ENCODE measurements around the gene KLK6. TPM values are rescaled to one million over a fixed set of nuclear protein-coding genes. Genes with fewer than 3 reads are reported as not detected.

KLK6 gene
- total RNA-seq, 2 experiments from 2014 or later, result not detected

DNA sequence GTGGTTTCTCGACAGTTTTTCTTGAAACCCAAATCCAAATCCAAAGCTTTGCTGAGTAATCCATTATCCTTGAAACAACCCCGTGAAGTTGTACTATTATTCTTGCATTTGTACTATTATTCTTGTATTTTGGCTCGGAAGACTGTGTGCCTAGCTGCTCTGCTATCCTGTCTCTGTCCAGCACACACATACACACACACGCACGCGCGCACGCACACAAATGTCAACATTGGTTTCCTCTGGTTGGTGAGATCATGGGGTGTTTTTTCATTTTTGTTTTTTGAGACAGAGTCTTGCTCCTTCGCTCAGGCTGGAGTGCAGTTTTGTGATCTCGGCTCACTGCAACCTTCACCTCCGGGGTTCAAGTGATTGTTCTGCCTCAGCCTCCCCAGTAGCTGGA, 43.2 kb downstream of the KLK6 start:
- Mint-ChIP-seq H3K4me1 (peaks cover 14% of the 10 kb centered on the region), H3K4me3 (no peak overlapping the region), H3K9me3 (ENCODE audit: low read depth) (no peaks in the 10 kb centered on the region), H3K27ac (no peak overlapping the region), H3K36me3 (no peaks in the 10 kb centered on the region), H3K27me3 (peaks cover 33% of the 10 kb centered on the region)
- CTCF ChIA-PET, result interaction anchor here (1.1 to 1.8 kb wide), 2 partner anchors 8 to 91 kb away, joined by 4 to 7 read pairs; no protein-coding TSS in a partner anchor
- DNase-seq (no peak), ATAC-seq (no peak)

GRCh38 chr19:50925734-50926133, 43.7 kb downstream of the KLK6 start:
- Mint-ChIP-seq H3K27ac (no peak overlapping the region), H3K36me3 (no peaks in the 10 kb centered on the region), H3K4me1 (peaks cover 14% of the 10 kb centered on the region), H3K9me3 (ENCODE audit: low read depth) (no peaks in the 10 kb centered on the region), H3K27me3 (peaks cover 30% of the 10 kb centered on the region), H3K4me3 (no peak overlapping the region)
- ATAC-seq (no peak), DNase-seq (no peak)
- CTCF ChIA-PET, result interaction anchor here (1.1 to 1.8 kb wide), 2 partner anchors 9 to 91 kb away, joined by 4 to 7 read pairs; no protein-coding TSS in a partner anchor

DNA sequence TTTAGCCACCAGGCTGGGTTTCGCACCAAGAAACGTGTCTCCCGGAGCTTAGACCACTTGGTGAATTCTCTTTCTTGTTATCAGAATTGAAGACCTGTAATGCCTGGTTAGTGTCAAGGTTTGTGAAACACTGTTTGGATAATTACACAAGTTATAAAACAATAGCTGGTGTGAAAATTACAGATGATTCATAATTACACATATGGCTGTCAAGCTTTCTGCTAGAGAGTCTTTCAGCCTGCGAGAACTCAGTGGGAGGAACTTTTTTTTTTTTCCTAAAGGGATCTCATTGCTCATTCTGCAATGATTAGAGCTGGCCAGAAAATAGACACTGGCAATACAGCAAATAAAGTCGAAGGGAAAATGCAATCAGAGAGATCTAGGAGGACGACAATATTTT, 44.8 kb downstream of the KLK6 start:
- CTCF ChIA-PET, result interaction anchor here (1.1 kb wide), 1 partner anchor 368 kb away, joined by 3 read pairs; no protein-coding TSS in a partner anchor
- DNase-seq (no peak), ATAC-seq (no peak)
- Mint-ChIP-seq H3K27me3 (peaks cover 31% of the 10 kb centered on the region), H3K4me1 (peaks cover 12% of the 10 kb centered on the region), H3K9me3 (ENCODE audit: low read depth) (no peaks in the 10 kb centered on the region), H3K27ac (no peak overlapping the region), H3K36me3 (no peaks in the 10 kb centered on the region), H3K4me3 (no peak overlapping the region)

GRCh38 chr19:50922317-50922853, 47.0 kb downstream of the KLK6 start:
- H3K27me3 Mint-ChIP-seq, result peaks cover 33% of the 10 kb centered on the region
- no peaks in the 10 kb centered on the region for H3K9me3 Mint-ChIP-seq (ENCODE audit: low read depth)
- no peak overlapping the region for H3K27ac Mint-ChIP-seq
- peaks cover 12% of the 10 kb centered on the region for H3K4me1 Mint-ChIP-seq
- H3K36me3 Mint-ChIP-seq, result no peaks in the 10 kb centered on the region
- H3K4me3 Mint-ChIP-seq, result no peak overlapping the region
- DNase-seq, result peak; percentile 86
- peak; percentile 100 for ATAC-seq
- CTCF ChIA-PET, result interaction anchor here (0.6 to 2.6 kb wide), 44 partner anchors 10 to 786 kb away, joined by 3 to 23 read pairs (median 4); no protein-coding TSS in a partner anchor

DNA sequence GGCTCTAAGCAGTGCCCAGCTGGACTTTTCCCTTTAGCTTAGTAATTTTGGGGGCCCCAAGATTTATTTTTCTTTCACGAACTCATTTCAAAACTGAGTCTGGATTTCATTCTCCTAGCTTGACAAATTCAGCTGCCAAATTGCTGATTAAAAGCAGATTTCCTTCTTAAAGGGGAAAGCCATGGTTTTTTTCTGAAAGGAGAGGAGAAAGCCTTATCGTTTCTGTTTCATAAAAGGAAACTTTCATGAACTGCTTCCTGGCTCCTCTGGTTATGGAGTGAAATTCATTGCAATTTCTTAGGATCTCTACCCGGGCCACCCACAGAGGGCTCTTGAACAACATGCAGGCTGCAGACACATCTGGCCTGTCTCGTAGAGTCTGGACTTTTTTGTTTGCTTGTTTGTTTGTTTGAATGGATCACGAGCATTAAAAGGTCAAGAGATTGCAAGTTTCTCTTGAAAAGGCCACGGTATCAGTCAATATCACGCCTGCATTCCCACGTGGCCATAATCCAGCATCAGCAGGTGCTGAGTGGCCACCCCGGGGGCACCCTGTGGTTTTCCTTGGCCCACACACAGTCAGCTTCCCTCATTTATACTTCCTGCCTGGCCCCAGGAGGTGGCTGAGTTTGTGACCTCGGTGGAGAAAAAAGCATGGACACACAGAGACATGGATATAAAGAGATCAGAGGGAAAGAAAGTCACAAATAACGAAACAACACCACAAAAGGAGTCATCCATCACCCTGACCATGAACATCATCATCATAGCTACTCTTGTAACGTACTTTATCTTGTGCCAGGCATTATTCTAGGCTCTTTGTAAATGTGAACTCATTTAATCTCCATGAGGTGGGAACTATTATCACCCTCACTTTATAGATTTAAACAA, 47.7 kb downstream of the KLK6 start:
- Mint-ChIP-seq H3K4me3 (no peak overlapping the region), H3K9me3 (ENCODE audit: low read depth) (no peaks in the 10 kb centered on the region), H3K27me3 (peaks cover 38% of the 10 kb centered on the region), H3K4me1 (peaks cover 12% of the 10 kb centered on the region), H3K36me3 (no peaks in the 10 kb centered on the region), H3K27ac (no peak overlapping the region)
- CTCF ChIA-PET, result interaction anchor here (0.6 to 2.6 kb wide), 44 partner anchors 9 to 786 kb away, joined by 3 to 23 read pairs (median 3); no protein-coding TSS in a partner anchor
- ATAC-seq (peak; percentile 35), DNase-seq (no peak)

GRCh38 chr19:50916069-50916468, 53.3 kb downstream of the KLK6 start:
- DNase-seq (no peak), ATAC-seq (no peak)
- H3K36me3 Mint-ChIP-seq, result no peaks in the 10 kb centered on the region
- CTCF ChIA-PET, result no interaction called here
- H3K27ac Mint-ChIP-seq, result no peak overlapping the region
- H3K4me1 Mint-ChIP-seq, result peaks cover 1% of the 10 kb centered on the region
- no peak overlapping the region for H3K4me3 Mint-ChIP-seq
- H3K27me3 Mint-ChIP-seq, result peaks cover 15% of the 10 kb centered on the region
- H3K9me3 Mint-ChIP-seq (ENCODE audit: low read depth), result no peaks in the 10 kb centered on the region

GRCh38 chr19:50912727-50913716, 56.4 kb downstream of the KLK6 start:
- Mint-ChIP-seq H3K9me3 (ENCODE audit: low read depth) (no peaks in the 10 kb centered on the region), H3K27ac (no peak overlapping the region), H3K36me3 (no peaks in the 10 kb centered on the region), H3K4me1 (peaks cover 1% of the 10 kb centered on the region), H3K27me3 (peaks cover 33% of the 10 kb centered on the region), H3K4me3 (no peak overlapping the region)
- CTCF ChIA-PET, result interaction anchor here (0.6 to 0.7 kb wide), 2 partner anchors 9 to 13 kb away, joined by 3 read pairs; no protein-coding TSS in a partner anchor
- DNase-seq (no peak), ATAC-seq (peak; percentile 28)

- Mint-ChIP-seq H3K4me3 (no peak overlapping the region), H3K27ac (no peak overlapping the region), H3K36me3 (no peaks in the 10 kb centered on the region), H3K27me3 (peaks cover 38% of the 10 kb centered on the region), H3K9me3 (ENCODE audit: low read depth) (no peaks in the 10 kb centered on the region), H3K4me1 (peaks cover 1% of the 10 kb centered on the region)
- no peak for DNase-seq
- no peak for ATAC-seq
- CTCF ChIA-PET, result interaction anchor here (0.6 to 0.7 kb wide), 2 partner anchors 10 to 12 kb away, joined by 3 read pairs; no protein-coding TSS in a partner anchor
Measured at GRCh38 chr19:50912102-50912599, 57.2 kb downstream of the KLK6 start.

DNA sequence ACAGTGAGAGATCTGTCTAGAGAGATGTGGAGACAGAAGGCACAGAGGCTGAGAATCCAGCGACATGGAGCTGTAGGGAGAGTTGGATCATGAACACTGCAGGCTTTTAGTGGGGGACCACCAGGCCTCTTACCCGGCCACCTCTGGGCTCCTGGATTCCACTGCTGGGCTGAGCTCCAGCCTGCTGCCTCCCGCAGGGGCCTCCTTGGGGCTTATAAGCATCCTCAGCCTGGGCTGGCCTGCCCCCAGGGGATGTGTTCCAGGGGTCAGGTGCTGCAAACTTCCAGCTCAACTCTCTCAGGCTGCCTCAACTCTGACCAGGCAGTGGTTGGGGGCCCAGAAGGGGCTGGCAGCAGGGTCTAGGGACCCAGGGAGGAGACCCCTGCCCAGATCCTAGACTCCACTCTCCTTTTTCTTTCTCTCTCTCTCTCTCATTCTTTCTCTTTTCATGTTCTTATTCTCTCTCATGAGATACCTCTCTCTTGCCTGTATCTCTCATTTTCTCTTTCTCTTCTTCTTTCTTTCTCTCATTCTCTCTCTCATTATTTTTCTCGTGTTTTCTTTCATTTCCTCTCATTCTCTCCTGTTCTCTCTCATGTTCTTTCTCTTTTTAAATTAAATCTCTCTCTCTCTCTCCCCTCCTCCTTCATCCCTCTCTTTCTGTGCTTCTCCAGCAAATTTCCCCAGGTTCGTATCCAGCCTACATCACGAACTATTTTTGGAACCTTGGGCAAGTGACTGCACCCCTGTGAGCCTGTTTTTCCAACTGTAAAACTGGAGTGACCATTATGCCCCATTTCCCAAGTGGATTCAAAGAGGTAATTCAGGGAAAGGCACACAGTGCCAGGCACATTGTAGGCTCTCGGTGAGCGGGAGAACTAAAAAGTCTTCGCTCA, 57.9 kb downstream of the KLK6 start, which contains the start of gene KLK4:
TSS of gene KLK4 (minus strand) at position 190 of the 896 bp plus-strand sequence. CDS start 657 bp downstream, outside the sequence.
- ATAC-seq, result no peak
- Mint-ChIP-seq H3K9me3 (ENCODE audit: low read depth) (no peaks in the 10 kb centered on the region), H3K4me3 (no peak within 1 kb of the TSS)

DNA sequence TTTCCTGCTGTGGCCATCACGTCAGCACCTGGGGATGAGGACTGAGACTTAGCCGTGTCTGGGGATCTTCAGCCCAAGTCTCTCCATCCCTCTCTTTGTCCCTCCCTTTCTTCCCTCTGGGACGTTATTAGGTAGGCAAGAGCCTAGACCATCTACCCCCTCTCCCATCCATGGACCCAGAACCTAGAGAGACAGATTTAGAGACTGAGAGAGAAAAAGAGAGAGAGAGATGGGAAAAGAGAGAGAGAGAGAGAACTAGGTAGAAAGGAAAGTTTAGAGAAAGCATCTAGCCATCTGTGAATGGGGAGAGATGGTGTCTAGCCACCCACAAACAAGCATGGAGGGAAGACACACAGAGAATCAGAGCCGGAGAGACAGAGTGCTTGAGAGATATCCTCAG, 58.7 kb downstream of the KLK6 start:
- CTCF ChIA-PET, result no interaction called here
- no peaks in the 10 kb centered on the region for H3K9me3 Mint-ChIP-seq (ENCODE audit: low read depth)
- ATAC-seq, result no peak

More for the DNA sequence above, 57.9 kb downstream of the KLK6 start, which contains the start of gene KLK4:
- H3K27me3 Mint-ChIP-seq, result peaks cover 34% of the 10 kb centered on the region
- CTCF ChIA-PET, result interaction anchor here (0.7 kb wide), 1 partner anchor 11 kb away, joined by 3 read pairs; no protein-coding TSS in a partner anchor
- H3K4me1 Mint-ChIP-seq, result peaks cover 1% of the 10 kb centered on the region
- DNase-seq, result no peak
- H3K36me3 Mint-ChIP-seq, result no peaks in the 10 kb centered on the region
- H3K27ac Mint-ChIP-seq, result no peak within 1 kb of the TSS

DNA sequence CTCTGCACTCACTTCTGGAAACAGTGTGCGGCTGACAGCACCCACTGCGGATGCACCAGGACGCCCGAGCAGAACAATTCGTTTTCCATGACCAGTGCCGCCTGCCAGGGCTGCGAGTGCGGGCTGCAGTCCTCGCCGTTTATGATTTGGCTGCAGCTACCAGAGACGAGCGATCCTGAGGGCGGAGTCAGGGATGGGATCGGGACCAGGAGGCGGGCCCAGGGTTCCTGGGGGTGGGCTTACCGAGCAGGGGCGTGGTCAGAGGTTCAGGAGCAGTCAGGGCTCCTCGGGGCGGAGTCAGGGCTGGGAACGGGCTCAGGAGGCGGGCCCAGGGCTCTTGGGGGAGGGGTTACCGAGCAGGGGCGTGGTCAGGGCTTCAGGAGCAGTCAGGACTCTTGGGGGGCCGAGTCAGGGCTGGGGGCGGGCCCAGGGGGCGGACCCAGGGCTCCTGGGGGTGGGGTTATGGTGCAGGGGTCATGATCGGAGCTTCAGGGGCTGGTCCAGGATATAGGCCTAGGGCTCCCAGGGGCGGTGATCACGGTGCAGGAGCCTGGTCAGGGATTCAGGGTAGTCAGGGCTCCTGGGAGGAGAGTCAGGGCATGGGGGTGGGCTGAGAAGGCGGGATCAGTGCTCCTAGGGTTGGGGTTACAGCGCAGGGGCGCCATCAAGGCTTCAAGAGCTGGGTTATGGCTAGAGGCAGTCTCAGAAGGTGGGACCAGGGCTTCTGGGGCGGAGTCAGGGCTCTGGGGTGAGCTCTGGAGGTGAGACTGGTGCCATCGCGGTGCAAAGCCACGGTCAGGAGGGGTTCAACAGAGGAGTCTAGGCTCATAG, 59.9 kb downstream of the KLK6 start:
- Mint-ChIP-seq H3K27me3 (peaks cover 38% of the 10 kb centered on the region), H3K4me3 (no peak overlapping the region), H3K4me1 (peaks cover 1% of the 10 kb centered on the region), H3K9me3 (ENCODE audit: low read depth) (no peaks in the 10 kb centered on the region), H3K27ac (no peak overlapping the region), H3K36me3 (no peaks in the 10 kb centered on the region)
- CTCF ChIA-PET, result interaction anchor here (3.4 kb wide), 1 partner anchor 12 kb away, joined by 23 read pairs; no protein-coding TSS in a partner anchor
- ATAC-seq, result peak; percentile 60
- peak; percentile 51 for DNase-seq

More for the DNA sequence above, 58.7 kb downstream of the KLK6 start:
- Mint-ChIP-seq H3K36me3 (no peaks in the 10 kb centered on the region), H3K27me3 (peaks cover 38% of the 10 kb centered on the region), H3K4me3 (no peak overlapping the region), H3K4me1 (peaks cover 1% of the 10 kb centered on the region), H3K27ac (no peak overlapping the region)
- no peak for DNase-seq
